Ishikawa (cell line): ENCODE results near the gene SF3B6.

ENCODE experiments used
- CEBPB ChIP-seq: IDR thresholded peaks from 2 replicates; pipeline ENCODE4 v1.6.1; 2012
- CREB1 ChIP-seq: IDR thresholded peaks from 2 replicates; pipeline ENCODE4 v1.6.1; 2012; ENCODE audit warnings: low read depth
- EGR1 ChIP-seq: IDR thresholded peaks from 2 replicates; pipeline ENCODE4 v1.6.1; 2012
- EP300 ChIP-seq: IDR thresholded peaks from 2 replicates; pipeline ENCODE4 v1.6.1; 2012; ENCODE audit warnings: borderline replicate concordance
- FOXM1 ChIP-seq: IDR thresholded peaks from 2 replicates; pipeline ENCODE4 v1.6.1; 2012; ENCODE audit warnings: low read depth, borderline replicate concordance
- MAX ChIP-seq: IDR thresholded peaks from 2 replicates; pipeline ENCODE4 v1.6.1; 2012
- NFIC ChIP-seq: IDR thresholded peaks from 2 replicates; pipeline ENCODE4 v1.6.1; 2012
- RAD21 ChIP-seq: IDR thresholded peaks from 2 replicates; pipeline ENCODE4 v1.6.1; 2012; ENCODE audit warnings: low read depth
- REST ChIP-seq: IDR thresholded peaks from 2 replicates; pipeline ENCODE4 v1.6.1; 2012; ENCODE audit warnings: low read depth, mild to moderate bottlenecking
- TAF1 ChIP-seq: IDR thresholded peaks from 2 replicates; pipeline ENCODE4 v1.6.1; 2012; ENCODE audit warnings: low read depth, mild to moderate bottlenecking
- TCF12 ChIP-seq: IDR thresholded peaks from 2 replicates; pipeline ENCODE4 v1.6.1; 2012; ENCODE audit warnings: low read depth
- TEAD4 ChIP-seq: IDR thresholded peaks from 2 replicates; pipeline ENCODE4 v1.6.1; 2012
- USF1 ChIP-seq: IDR thresholded peaks from 2 replicates; pipeline ENCODE4 v1.6.1; 2012
- YY1 ChIP-seq: IDR thresholded peaks from 2 replicates; pipeline ENCODE4 v1.6.1; 2012; ENCODE audit warnings: low read depth

- TF ChIP-seq EP300 = no peak
- no peak for TF ChIP-seq RAD21
- no peak for TF ChIP-seq TCF12
- TF ChIP-seq CREB1 = no peak
- peak; percentile 69 for TF ChIP-seq MAX
- no peak; the same call in 1 of the 2 replicates for TF ChIP-seq NFIC
- TF ChIP-seq FOXM1 = no peak
- no peak for TF ChIP-seq USF1
- TF ChIP-seq EGR1 = peak; percentile 44; the same call in 1 of the 2 replicates
- no peak; the same call in 1 of the 2 replicates for TF ChIP-seq YY1
- TF ChIP-seq TAF1 = peak; percentile 76
- TF ChIP-seq REST = no peak
- 0 out of 2 replicates have a peak, but pooled peaks have one; percentile 8 for TF ChIP-seq TEAD4
- no peak for TF ChIP-seq CEBPB
Measured at GRCh38 chr2:24123195-24123921, 47.2 kb upstream of the SF3B6 start, which contains the start of the genes FAM228B and PFN4.
